OCI-LY1 (cell line): ENCODE measurements around the gene POLR2H.
A peak's percentile ranks its signal among the peaks of the same experiment; 100 is the strongest.

Experiments
- H2AFZ ChIP-seq: fragments of 200-600 bp; sonication (generic), shearing (Covaris generic); 2 replicates; pipeline ENCODE4 v1.6.0; 2014; ENCODE audit warnings: antibody characterized with exemption, mild to moderate bottlenecking, low read length
- H3F3A ChIP-seq: fragments of 200-600 bp; sonication (generic), shearing (Covaris generic); 2 replicates; pipeline ENCODE4 v1.6.0; 2014; ENCODE audit warnings: mild to moderate bottlenecking, antibody characterized with exemption, low read length, moderate library complexity; ENCODE audit not compliant: insufficient read depth
- H3K27ac ChIP-seq: fragments of 200-600 bp; sonication (generic); 2 replicates; pipeline ENCODE4 v1.5.1; 2014; ENCODE audit warnings: low read length, mixed run types, mild to moderate bottlenecking, low read depth; ENCODE audit not compliant: poor library complexity, severe bottlenecking
- H3K27me3 ChIP-seq: fragments of 200-600 bp; sonication (generic); 2 replicates; pipeline ENCODE4 v1.6.0; 2014; ENCODE audit warnings: antibody characterized with exemption, mild to moderate bottlenecking, low read length, moderate library complexity; ENCODE audit not compliant: insufficient read depth
- H3K36me3 ChIP-seq: fragments of 200-600 bp; sonication (generic); 2 replicates; pipeline ENCODE4 v1.6.1; 2014; ENCODE audit warnings: mild to moderate bottlenecking, antibody characterized with exemption, low read length, moderate library complexity, mixed read lengths; ENCODE audit not compliant: insufficient read depth
- H3K4me1 ChIP-seq: fragments of 200-600 bp; sonication (generic); 2 replicates; pipeline ENCODE4 v1.5.1; 2014; ENCODE audit warnings: mild to moderate bottlenecking, low read length, moderate library complexity; ENCODE audit not compliant: insufficient read depth, severe bottlenecking
- H3K4me2 ChIP-seq: fragments of 200-600 bp; sonication (generic), shearing (Covaris generic); 2 replicates; pipeline ENCODE4 v1.6.1; 2014; ENCODE audit warnings: low read length
- H3K4me3 ChIP-seq: fragments of 200-600 bp; sonication (generic); 2 replicates; pipeline ENCODE4 v1.5.1; 2014; ENCODE audit warnings: low read length, low read depth, mild to moderate bottlenecking, mixed read lengths; ENCODE audit not compliant: poor library complexity, severe bottlenecking
- H3K79me2 ChIP-seq: fragments of 200-600 bp; shearing (Covaris generic); 2 replicates; pipeline ENCODE4 v1.6.1; 2016; ENCODE audit warnings: mixed run types, low read length, mixed read lengths; ENCODE audit not compliant: insufficient read depth
- H3K9ac ChIP-seq: fragments of 200-600 bp; sonication (generic), shearing (Covaris generic); 2 replicates; pipeline ENCODE4 v1.6.1; 2014; ENCODE audit warnings: mild to moderate bottlenecking, low read length, mixed read lengths
- H3K9me2 ChIP-seq: fragments of 200-600 bp; sonication (generic), shearing (Covaris generic); 2 replicates; pipeline ENCODE4 v1.6.1; 2014; ENCODE audit warnings: low read depth, mild to moderate bottlenecking, low read length, mixed read lengths
- H3K9me3 ChIP-seq: fragments of 200-600 bp; shearing (Covaris generic); 2 replicates; pipeline ENCODE4 v1.6.1; 2014; ENCODE audit warnings: low read length, mixed read lengths
- H4K20me1 ChIP-seq: fragments of 200-600 bp; sonication (generic), shearing (Covaris generic); 2 replicates; pipeline ENCODE4 v1.6.0; 2016; ENCODE audit warnings: mild to moderate bottlenecking, low read length; ENCODE audit not compliant: insufficient read depth
- CTCF ChIP-seq: fragments of 200-600 bp; sonication (generic), shearing (Covaris generic); IDR thresholded peaks from 2 replicates; pipeline ENCODE4 v1.5.1; 2017; ENCODE audit warnings: mild to moderate bottlenecking, antibody characterized with exemption, low read length, moderate library complexity, mixed read lengths
- EZH2 ChIP-seq: fragments of 200-600 bp; sonication (generic), shearing (Covaris generic); IDR thresholded peaks from 2 replicates; pipeline ENCODE4 v1.8.0; 2017; ENCODE audit warnings: borderline replicate concordance, mixed run types, mild to moderate bottlenecking, antibody characterized with exemption, low read length, moderate library complexity, mixed read lengths

POLR2H gene

GRCh38 chr3:184315543-184315867 is 46.0 kb upstream of the POLR2H start:
- Histone ChIP-seq H3K9me2 (no peaks in the 10 kb centered on the region), H3K36me3 (peaks cover 53% of the 10 kb centered on the region), H3K4me3 (peak overlapping the region; percentile 84), H3K27ac (peak overlapping the region; percentile 53), H3K9ac (peak overlapping the region; percentile 95), H3K9me3 (no peaks in the 10 kb centered on the region), H3K4me2 (peak overlapping the region; percentile 93), H3K4me1 (peaks cover 26% of the 10 kb centered on the region), H4K20me1 (no peaks in the 10 kb centered on the region), H2AFZ (no peak overlapping the region), H3K27me3 (no peaks in the 10 kb centered on the region), H3K79me2 (peaks cover 46% of the 10 kb centered on the region), H3F3A (0 out of 2 replicates have a peak, but pooled peaks cover 4% of the 10 kb centered on the region)
- TF ChIP-seq CTCF (no peak), EZH2 (no peak)

- no peaks in the 10 kb centered on the region for H3K9me3 ChIP-seq
- peak overlapping the region; percentile 84 for H3K4me3 ChIP-seq
- H3K27me3 ChIP-seq = no peaks in the 10 kb centered on the region
- peaks cover 58% of the 10 kb centered on the region for H3K36me3 ChIP-seq
- no peaks in the 10 kb centered on the region for H3K9me2 ChIP-seq
- peak overlapping the region; percentile 93 for H3K4me2 ChIP-seq
- H3K27ac ChIP-seq = peak overlapping the region; percentile 53
- H2AFZ ChIP-seq = no peak overlapping the region
- H3F3A ChIP-seq = 0 out of 2 replicates have a peak, but pooled peaks cover 4% of the 10 kb centered on the region
- no peak for TF ChIP-seq CTCF
- peak overlapping the region; percentile 95 for H3K9ac ChIP-seq
- peaks cover 46% of the 10 kb centered on the region for H3K79me2 ChIP-seq
- H3K4me1 ChIP-seq = peaks cover 26% of the 10 kb centered on the region
- no peaks in the 10 kb centered on the region for H4K20me1 ChIP-seq
Observed at GRCh38 chr3:184315871-184316661, 45.4 kb upstream of the POLR2H start.

- Histone ChIP-seq H3K27ac (no peak overlapping the region), H3K4me1 (peaks cover 26% of the 10 kb centered on the region), H3K79me2 (peaks cover 46% of the 10 kb centered on the region), H3K9me2 (no peaks in the 10 kb centered on the region), H4K20me1 (no peaks in the 10 kb centered on the region), H3K9ac (peak overlapping the region; percentile 95), H3K27me3 (no peaks in the 10 kb centered on the region), H3K4me3 (peak overlapping the region; percentile 84), H3K9me3 (no peaks in the 10 kb centered on the region), H3K4me2 (peak overlapping the region; percentile 93), H3F3A (no peaks in the 10 kb centered on the region), H2AFZ (no peak overlapping the region), H3K36me3 (peaks cover 65% of the 10 kb centered on the region)
- no peak for TF ChIP-seq CTCF
- TF ChIP-seq EZH2 = no peak
Observed at GRCh38 chr3:184316792-184317191, 44.7 kb upstream of the POLR2H start.
